A673 (cell line): Measurements from ENCODE around the gene ZNF316. TPM values are rescaled to one million over a fixed set of nuclear protein-coding genes. Genes with fewer than 3 reads are reported as not detected.

Experiments used
- BruUV-seq: library from RNA; stranded (reverse); fragments of 400-500 nt; replicated peaks from 2 replicates; lab custom pipeline; 2021; lab: Mats Ljungman, UMichigan
- CTCF ChIA-PET: fragments of 300-600 bp; sonication (Branson Sonifier 250); formaldehyde crosslinking; loops from one replicate; lab custom pipeline; 2022; ENCODE audit warnings: antibody characterized with exemption; lab: Charles Lee
- POLR2A ChIA-PET: fragments of 300-600 bp; sonication (Branson Sonifier 250); formaldehyde crosslinking; loops from one replicate; lab custom pipeline; 2022; ENCODE audit warnings: antibody characterized with exemption; ENCODE audit not compliant: low non-redundant PET; lab: Charles Lee
- DNase-seq: peaks from one replicate; pipeline ENCODE4 v3.0.0-alpha.2; 2015; ENCODE audit warnings: low spot score
- H3K27ac ChIP-seq: fragments of 200-600 bp; sonication (generic); 2 replicates; pipeline ENCODE4 v1.5.1; 2016; ENCODE audit warnings: mixed run types, low read depth, mild to moderate bottlenecking, mixed read lengths, antibody characterized with exemption, low read length; ENCODE audit not compliant: poor library complexity, severe bottlenecking
- H3K27me3 ChIP-seq: fragments of 200-600 bp; sonication (generic); replicated peaks from 2 replicates; pipeline ENCODE4 v1.6.1; 2017; ENCODE audit warnings: mixed run types, low read depth, mild to moderate bottlenecking, mixed read lengths, antibody characterized with exemption, low read length; ENCODE audit not compliant: insufficient read depth, poor library complexity
- H3K36me3 ChIP-seq: fragments of 200-600 bp; sonication (generic); 2 replicates; pipeline ENCODE4 v1.6.1; 2016; ENCODE audit warnings: mixed run types, mild to moderate bottlenecking, mixed read lengths, antibody characterized with exemption, low read length; ENCODE audit not compliant: insufficient read depth, poor library complexity, severe bottlenecking
- H3K4me1 ChIP-seq: fragments of 200-600 bp; sonication (generic); 2 replicates; pipeline ENCODE4 v1.6.1; 2017; ENCODE audit warnings: mixed run types, mild to moderate bottlenecking, mixed read lengths, antibody characterized with exemption, low read length; ENCODE audit not compliant: insufficient read depth, poor library complexity, severe bottlenecking
- H3K4me3 ChIP-seq: fragments of 200-600 bp; sonication (generic); 2 replicates; pipeline ENCODE4 v1.5.1; 2016; ENCODE audit warnings: low read depth, mixed run types, mild to moderate bottlenecking, mixed read lengths, low read length; ENCODE audit not compliant: poor library complexity, severe bottlenecking
- H3K9me3 ChIP-seq: fragments of 200-600 bp; sonication (generic); 2 replicates; pipeline ENCODE4 v1.6.1; 2016; ENCODE audit warnings: mixed run types, low read depth, mild to moderate bottlenecking, mixed read lengths, antibody characterized with exemption, low read length; ENCODE audit not compliant: poor library complexity, severe bottlenecking
- CTCF ChIP-seq: fragments of 300-800, 200-600 bp; sonication (generic); conservative IDR thresholded peaks from 2 replicates; pipeline ENCODE4 v1.5.1; 2017; ENCODE audit warnings: low read depth, mild to moderate bottlenecking, antibody characterized with exemption, low read length, moderate library complexity, mixed read lengths
- EZH2 ChIP-seq: fragments of 200-600 bp; sonication (generic); IDR thresholded peaks from 2 replicates; pipeline ENCODE4 v1.6.1; 2017; ENCODE audit warnings: borderline replicate concordance, low read depth, mild to moderate bottlenecking, mixed read lengths, antibody characterized with exemption, low read length; ENCODE audit not compliant: poor library complexity, severe bottlenecking
- intact Hi-C: fragments of 100-400 bp; cut with micrococcal nuclease; formaldehyde crosslinking; loops from one replicate; pipeline ENCODE4 v1.10.0; 2022; ENCODE audit not compliant: unreplicated experiment
- total RNA-seq: library from RNA; stranded (reverse); gene quantifications from 2 replicates; pipeline ENCODE4 v1.2.3, GENCODE V29; 2021

The ZNF316 gene
- total RNA-seq, 1 experiment from 2014 or later, result 32.1 TPM

DNA sequence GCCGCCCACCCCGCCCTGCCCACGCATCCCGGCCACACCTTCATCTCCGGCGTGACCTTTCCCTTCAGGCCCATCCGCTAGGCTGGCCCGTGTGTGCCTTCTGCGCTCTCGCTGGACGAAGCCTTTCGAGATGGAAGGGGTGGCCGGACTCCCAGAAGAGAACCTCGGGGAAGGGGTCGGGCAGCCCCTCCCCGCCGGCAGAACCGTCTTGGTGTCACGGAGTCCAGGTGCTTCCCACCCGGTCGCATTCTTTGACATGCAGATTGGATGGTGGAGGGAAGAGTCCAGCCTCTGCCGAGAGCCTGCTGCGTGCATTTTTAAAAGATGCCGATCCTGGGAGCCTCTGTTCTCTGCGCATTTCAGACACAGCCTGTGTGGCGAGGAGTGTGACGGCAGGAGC lies 29.0 kb upstream of the ZNF316 start:
- CTCF ChIA-PET, result no interaction called here
- Histone ChIP-seq H3K27ac (no peak overlapping the region), H3K9me3 (no peaks in the 10 kb centered on the region), H3K27me3 (no peaks in the 10 kb centered on the region), H3K4me3 (no peak overlapping the region), H3K4me1 (no peaks in the 10 kb centered on the region), H3K36me3 (peaks cover 4% of the 10 kb centered on the region)
- DNase-seq, result no peak
- POLR2A ChIA-PET, result no interaction called here
- BruUV-seq, result no TSS peak
- TF ChIP-seq EZH2, result no peak
- TF ChIP-seq CTCF, result no peak
- intact Hi-C loops, result no loop called here

- CTCF ChIA-PET, result no interaction called here
- H3K36me3 ChIP-seq, result peaks cover 4% of the 10 kb centered on the region
- H3K9me3 ChIP-seq, result no peaks in the 10 kb centered on the region
- TF ChIP-seq EZH2, result no peak
- no peak for TF ChIP-seq CTCF
- DNase-seq, result no peak
- no peaks in the 10 kb centered on the region for H3K27me3 ChIP-seq
- no peak overlapping the region for H3K27ac ChIP-seq
- no peak overlapping the region for H3K4me3 ChIP-seq
- no TSS peak for BruUV-seq
- H3K4me1 ChIP-seq, result no peaks in the 10 kb centered on the region
- intact Hi-C loops, result no loop called here
- POLR2A ChIA-PET, result interaction anchor here (0.6 kb wide), 1 partner anchor 249 kb away, joined by 3 read pairs; no protein-coding TSS in a partner anchor
Measured at GRCh38 chr7:6608794-6609193, 28.3 kb upstream of the ZNF316 start.

GRCh38 chr7:6612819-6613218 lies 24.3 kb upstream of the ZNF316 start:
- BruUV-seq, result no TSS peak
- ChIA-PET CTCF (interaction anchor here (0.6 kb wide), 1 partner anchor 11 kb away, joined by 3 read pairs; no protein-coding TSS in a partner anchor), POLR2A (interaction anchor here (1.0 kb wide), 1 partner anchor 23 kb away, joined by 3 read pairs; the partner anchor contains the start of gene INTS15)
- H3K4me3 ChIP-seq, result no peak overlapping the region
- no peaks in the 10 kb centered on the region for H3K9me3 ChIP-seq
- no peak overlapping the region for H3K27ac ChIP-seq
- intact Hi-C loops, result no loop called here
- TF ChIP-seq EZH2, result no peak
- TF ChIP-seq CTCF, result no peak
- H3K4me1 ChIP-seq, result peaks cover 5% of the 10 kb centered on the region
- no peak for DNase-seq
- no peaks in the 10 kb centered on the region for H3K27me3 ChIP-seq
- H3K36me3 ChIP-seq, result peaks cover 4% of the 10 kb centered on the region
